ENCODE measurements around the gene RCC2.

Gene RCC2

GRCh38 chr1:17397910-17398695 lies 41.4 kb downstream of the RCC2 start:
- no peaks in the 10 kb centered on the region for H3K9me3 ChIP-seq (ENCODE audit: low read length)
- no peak overlapping the region for H3K27ac ChIP-seq (ENCODE audit: low read depth, low read length)
- no peaks in the 10 kb centered on the region for H3K27me3 ChIP-seq (ENCODE audit: control insufficient read depth in 1 of 2, insufficient read depth in 2 of 2, low read length in 2 of 2)
- H3K36me3 ChIP-seq (ENCODE audit: insufficient read depth, low read length) = no peaks in the 10 kb centered on the region
- no peak overlapping the region for H3K4me3 ChIP-seq (ENCODE audit: low read depth in 1 of 2, low read length in 2 of 2)
- no peak overlapping the region for H3K9ac ChIP-seq (ENCODE audit: low read length)
- no peaks in the 10 kb centered on the region for H3K4me1 ChIP-seq (ENCODE audit: insufficient read depth, low read length)

GRCh38 chr1:17393230-17393629 lies 46.2 kb downstream of the RCC2 start:
- H3K36me3 ChIP-seq (ENCODE audit: insufficient read depth, low read length) = no peaks in the 10 kb centered on the region
- no peaks in the 10 kb centered on the region for H3K27me3 ChIP-seq (ENCODE audit: control insufficient read depth in 1 of 2, insufficient read depth in 2 of 2, low read length in 2 of 2)
- H3K9me3 ChIP-seq (ENCODE audit: low read length) = no peaks in the 10 kb centered on the region
- H3K4me3 ChIP-seq (ENCODE audit: low read depth in 1 of 2, low read length in 2 of 2) = no peak overlapping the region
- no peaks in the 10 kb centered on the region for H3K4me1 ChIP-seq (ENCODE audit: insufficient read depth, low read length)
- no peak overlapping the region for H3K9ac ChIP-seq (ENCODE audit: low read length)
- no peak overlapping the region for H3K27ac ChIP-seq (ENCODE audit: low read depth, low read length)

GRCh38 chr1:17392199-17392740 lies 47.2 kb downstream of the RCC2 start:
- Histone ChIP-seq H3K4me3 (ENCODE audit: low read depth in 1 of 2, low read length in 2 of 2) (no peak overlapping the region), H3K36me3 (ENCODE audit: insufficient read depth, low read length) (no peaks in the 10 kb centered on the region), H3K4me1 (ENCODE audit: insufficient read depth, low read length) (no peaks in the 10 kb centered on the region), H3K27me3 (ENCODE audit: control insufficient read depth in 1 of 2, insufficient read depth in 2 of 2, low read length in 2 of 2) (no peaks in the 10 kb centered on the region), H3K9me3 (ENCODE audit: low read length) (no peaks in the 10 kb centered on the region), H3K9ac (ENCODE audit: low read length) (no peak overlapping the region), H3K27ac (ENCODE audit: low read depth, low read length) (no peak overlapping the region)

- H3K4me3 ChIP-seq (ENCODE audit: low read depth in 1 of 2, low read length in 2 of 2) = no peak overlapping the region
- no peaks in the 10 kb centered on the region for H3K36me3 ChIP-seq (ENCODE audit: insufficient read depth, low read length)
- H3K4me1 ChIP-seq (ENCODE audit: insufficient read depth, low read length) = no peaks in the 10 kb centered on the region
- no peak overlapping the region for H3K27ac ChIP-seq (ENCODE audit: low read depth, low read length)
- H3K9me3 ChIP-seq (ENCODE audit: low read length) = no peaks in the 10 kb centered on the region
- H3K27me3 ChIP-seq (ENCODE audit: control insufficient read depth in 1 of 2, insufficient read depth in 2 of 2, low read length in 2 of 2) = peaks cover 0 to 1% of the 10 kb centered on the region in 2 donors
- H3K9ac ChIP-seq (ENCODE audit: low read length) = no peak overlapping the region
Observed at GRCh38 chr1:17381161-17381560, 58.3 kb downstream of the RCC2 start.

GRCh38 chr1:17377325-17377953 lies 62.0 kb downstream of the RCC2 start:
- Histone ChIP-seq H3K27me3 (ENCODE audit: control insufficient read depth in 1 of 2, insufficient read depth in 2 of 2, low read length in 2 of 2) (no peaks in the 10 kb centered on the region), H3K4me1 (ENCODE audit: insufficient read depth, low read length) (no peaks in the 10 kb centered on the region), H3K9me3 (ENCODE audit: low read length) (no peaks in the 10 kb centered on the region), H3K27ac (ENCODE audit: low read depth, low read length) (no peak overlapping the region), H3K36me3 (ENCODE audit: insufficient read depth, low read length) (no peaks in the 10 kb centered on the region), H3K9ac (ENCODE audit: low read length) (no peak overlapping the region), H3K4me3 (ENCODE audit: low read depth in 1 of 2, low read length in 2 of 2) (no peak overlapping the region)

GRCh38 chr1:17375651-17376050 lies 63.8 kb downstream of the RCC2 start:
- Histone ChIP-seq H3K9me3 (ENCODE audit: low read length) (no peaks in the 10 kb centered on the region), H3K4me3 (ENCODE audit: low read depth in 1 of 2, low read length in 2 of 2) (no peak overlapping the region), H3K9ac (ENCODE audit: low read length) (no peak overlapping the region), H3K27me3 (ENCODE audit: control insufficient read depth in 1 of 2, insufficient read depth in 2 of 2, low read length in 2 of 2) (no peaks in the 10 kb centered on the region), H3K27ac (ENCODE audit: low read depth, low read length) (no peak overlapping the region), H3K4me1 (ENCODE audit: insufficient read depth, low read length) (no peaks in the 10 kb centered on the region), H3K36me3 (ENCODE audit: insufficient read depth, low read length) (no peaks in the 10 kb centered on the region)

- Histone ChIP-seq H3K27ac (ENCODE audit: low read depth, low read length) (no peak overlapping the region), H3K4me3 (ENCODE audit: low read depth in 1 of 2, low read length in 2 of 2) (no peak overlapping the region), H3K27me3 (ENCODE audit: control insufficient read depth in 1 of 2, insufficient read depth in 2 of 2, low read length in 2 of 2) (no peaks in the 10 kb centered on the region), H3K9me3 (ENCODE audit: low read length) (no peaks in the 10 kb centered on the region), H3K9ac (ENCODE audit: low read length) (no peak overlapping the region), H3K36me3 (ENCODE audit: insufficient read depth, low read length) (no peaks in the 10 kb centered on the region), H3K4me1 (ENCODE audit: insufficient read depth, low read length) (no peaks in the 10 kb centered on the region)
Observed at GRCh38 chr1:17372955-17373354, 66.5 kb downstream of the RCC2 start.

GRCh38 chr1:17371896-17372295 lies 67.6 kb downstream of the RCC2 start, which contains the start of gene PADI6:
Gene PADI6, plus strand, starts transcription at chr1:17372196. Its CDS starts 50 bp downstream, at chr1:17372246.
- Histone ChIP-seq H3K4me3 (ENCODE audit: low read depth in 1 of 2, low read length in 2 of 2) (no peak within 1 kb of the TSS), H3K27me3 (ENCODE audit: control insufficient read depth in 1 of 2, insufficient read depth in 2 of 2, low read length in 2 of 2) (peaks cover 0 to 5% of the 10 kb centered on the region in 2 donors), H3K36me3 (ENCODE audit: insufficient read depth, low read length) (no peaks in the 10 kb centered on the region)

GRCh38 chr1:17370618-17371017 lies 68.9 kb downstream of the RCC2 start:
- no peak overlapping the region for H3K4me3 ChIP-seq (ENCODE audit: low read depth in 1 of 2, low read length in 2 of 2)
- no peaks in the 10 kb centered on the region for H3K36me3 ChIP-seq (ENCODE audit: insufficient read depth, low read length)
- no peak overlapping the region for H3K9ac ChIP-seq (ENCODE audit: low read length)
- H3K27ac ChIP-seq (ENCODE audit: low read depth, low read length) = no peak overlapping the region
- H3K4me1 ChIP-seq (ENCODE audit: insufficient read depth, low read length) = no peaks in the 10 kb centered on the region
- peaks cover 0 to 8% of the 10 kb centered on the region in 2 donors for H3K27me3 ChIP-seq (ENCODE audit: control insufficient read depth in 1 of 2, insufficient read depth in 2 of 2, low read length in 2 of 2)
- no peaks in the 10 kb centered on the region for H3K9me3 ChIP-seq (ENCODE audit: low read length)

More at GRCh38 chr1:17371896-17372295, 67.6 kb downstream of the RCC2 start, which contains the start of gene PADI6:
- Histone ChIP-seq H3K27ac (ENCODE audit: low read depth, low read length) (no peak within 1 kb of the TSS), H3K9ac (ENCODE audit: low read length) (no peak within 1 kb of the TSS), H3K4me1 (ENCODE audit: insufficient read depth, low read length) (no peaks in the 10 kb centered on the region), H3K9me3 (ENCODE audit: low read length) (no peaks in the 10 kb centered on the region)

- peaks cover 0 to 9% of the 10 kb centered on the region in 2 donors for H3K27me3 ChIP-seq (ENCODE audit: control insufficient read depth in 1 of 2, insufficient read depth in 2 of 2, low read length in 2 of 2)
- H3K4me1 ChIP-seq (ENCODE audit: insufficient read depth, low read length) = no peaks in the 10 kb centered on the region
- H3K36me3 ChIP-seq (ENCODE audit: insufficient read depth, low read length) = no peaks in the 10 kb centered on the region
- no peak overlapping the region for H3K4me3 ChIP-seq (ENCODE audit: low read depth in 1 of 2, low read length in 2 of 2)
- no peak overlapping the region for H3K27ac ChIP-seq (ENCODE audit: low read depth, low read length)
- H3K9ac ChIP-seq (ENCODE audit: low read length) = no peak overlapping the region
- H3K9me3 ChIP-seq (ENCODE audit: low read length) = no peaks in the 10 kb centered on the region
Observed at GRCh38 chr1:17369466-17369865, 70.0 kb downstream of the RCC2 start.

- Histone ChIP-seq H3K9ac (ENCODE audit: low read length) (no peak overlapping the region), H3K27me3 (ENCODE audit: control insufficient read depth in 1 of 2, insufficient read depth in 2 of 2, low read length in 2 of 2) (peaks cover 0 to 26% of the 10 kb centered on the region in 2 donors), H3K36me3 (ENCODE audit: insufficient read depth, low read length) (no peaks in the 10 kb centered on the region), H3K9me3 (ENCODE audit: low read length) (no peaks in the 10 kb centered on the region), H3K27ac (ENCODE audit: low read depth, low read length) (no peak overlapping the region), H3K4me1 (ENCODE audit: insufficient read depth, low read length) (no peaks in the 10 kb centered on the region), H3K4me3 (ENCODE audit: low read depth in 1 of 2, low read length in 2 of 2) (no peak overlapping the region)
Observed at GRCh38 chr1:17365293-17365692, 74.2 kb downstream of the RCC2 start.
